WERI-Rb-1 (cell line): ENCODE results near the gene SMIM41.

ENCODE experiments used
- DNase-seq: peaks from one replicate; pipeline ENCODE4 v3.0.0-alpha.2; 2020
- H3K27ac ChIP-seq: fragments of 250-450 bp; sonication (Bioruptor Pico); 2 replicates; pipeline ENCODE4 v1.5.1; 2020; ENCODE audit warnings: mild to moderate bottlenecking, moderate library complexity
- H3K27me3 ChIP-seq: fragments of 250-450 bp; sonication (Bioruptor Pico); 2 replicates; pipeline ENCODE4 v1.5.1; 2021; ENCODE audit warnings: mild to moderate bottlenecking, low read depth, moderate library complexity; ENCODE audit not compliant: insufficient read depth, severe bottlenecking
- H3K36me3 ChIP-seq: fragments of 250-450 bp; sonication (Bioruptor Pico); 2 replicates; pipeline ENCODE4 v1.5.1; 2020; ENCODE audit warnings: mild to moderate bottlenecking, moderate library complexity
- H3K4me3 ChIP-seq: 2 replicates; pipeline ENCODE4 v1.5.1; 2011; ENCODE audit warnings: low read depth, mild to moderate bottlenecking, control low read depth, low read length
- H3K9me3 ChIP-seq: fragments of 250-450 bp; sonication (Bioruptor Pico); 2 replicates; pipeline ENCODE4 v1.5.1; 2021; ENCODE audit warnings: mild to moderate bottlenecking, moderate library complexity; ENCODE audit not compliant: severe bottlenecking
- CTCF ChIP-seq: IDR thresholded peaks from 2 replicates; pipeline ENCODE4 v1.5.1; 2011; ENCODE audit warnings: low read depth, mild to moderate bottlenecking, control low read depth, inconsistent platforms, low read length

SMIM41 gene

GRCh38 chr12:52157566-52158150 lies 78.2 kb downstream of the SMIM41 start:
- H3K27ac ChIP-seq = no peak overlapping the region

More at GRCh38 chr12:52157566-52158150, 78.2 kb downstream of the SMIM41 start:
- H3K9me3 ChIP-seq = no peaks in the 10 kb centered on the region
- no peak for DNase-seq
- H3K27me3 ChIP-seq = no peaks in the 10 kb centered on the region
- no peaks in the 10 kb centered on the region for H3K36me3 ChIP-seq
- TF ChIP-seq CTCF = no peak
- no peak overlapping the region for H3K4me3 ChIP-seq
